ENCODE data around the gene ARL14EP.

Gene ARL14EP

GRCh38 chr11:30326114-30326778 is 3.3 kb downstream of the ARL14EP start:
- in situ Hi-C loops (cut with HindIII; ENCODE audit: low sequenced_read_pairs), result no loop called here

GRCh38 chr11:30326906-30327305 is 4.0 kb downstream of the ARL14EP start:
- in situ Hi-C loops (cut with HindIII; ENCODE audit: low sequenced_read_pairs), result no loop called here

GRCh38 chr11:30328681-30329080 is 5.8 kb downstream of the ARL14EP start:
- in situ Hi-C loops (cut with HindIII; ENCODE audit: low sequenced_read_pairs), result no loop called here

- in situ Hi-C loops (cut with HindIII; ENCODE audit: low sequenced_read_pairs), result no loop called here
These were observed 6.4 kb downstream of the ARL14EP start for GRCh38 chr11:30329150-30329940.

- in situ Hi-C loops (cut with HindIII; ENCODE audit: low sequenced_read_pairs), result loop anchor here (10.0 kb wide), 1 partner anchor 581 kb away; no protein-coding TSS in a partner anchor
These were observed 10.5 kb downstream of the ARL14EP start for GRCh38 chr11:30333405-30333804.

- in situ Hi-C loops (cut with HindIII; ENCODE audit: low sequenced_read_pairs), result no loop called here
These were observed 19.8 kb downstream of the ARL14EP start for GRCh38 chr11:30342736-30343166.

GRCh38 chr11:30344085-30344484 is 21.2 kb downstream of the ARL14EP start:
- in situ Hi-C loops (cut with HindIII; ENCODE audit: low sequenced_read_pairs), result no loop called here

GRCh38 chr11:30345644-30346043 is 22.7 kb downstream of the ARL14EP start:
- in situ Hi-C loops (cut with HindIII; ENCODE audit: low sequenced_read_pairs), result no loop called here

GRCh38 chr11:30346068-30346688 is 23.3 kb downstream of the ARL14EP start:
- in situ Hi-C loops (cut with HindIII; ENCODE audit: low sequenced_read_pairs), result no loop called here

GRCh38 chr11:30348035-30348434 is 25.1 kb downstream of the ARL14EP start:
- in situ Hi-C loops (cut with HindIII; ENCODE audit: low sequenced_read_pairs), result no loop called here

- in situ Hi-C loops (cut with HindIII; ENCODE audit: low sequenced_read_pairs), result no loop called here
These were observed 27.0 kb downstream of the ARL14EP start for GRCh38 chr11:30349885-30350284.

- in situ Hi-C loops (cut with HindIII; ENCODE audit: low sequenced_read_pairs), result no loop called here
These were observed 27.5 kb downstream of the ARL14EP start for GRCh38 chr11:30350384-30350783.

- in situ Hi-C loops (cut with HindIII; ENCODE audit: low sequenced_read_pairs), result no loop called here
These were observed 28.2 kb downstream of the ARL14EP start for GRCh38 chr11:30351061-30351460.

GRCh38 chr11:30356391-30356790 is 33.5 kb downstream of the ARL14EP start:
- in situ Hi-C loops (cut with HindIII; ENCODE audit: low sequenced_read_pairs), result no loop called here

- in situ Hi-C loops (cut with HindIII; ENCODE audit: low sequenced_read_pairs), result no loop called here
These were observed 35.0 kb downstream of the ARL14EP start for GRCh38 chr11:30357872-30358271.

GRCh38 chr11:30358536-30358935 is 35.6 kb downstream of the ARL14EP start:
- in situ Hi-C loops (cut with HindIII; ENCODE audit: low sequenced_read_pairs), result no loop called here

GRCh38 chr11:30360741-30361140 is 37.8 kb downstream of the ARL14EP start:
- in situ Hi-C loops (cut with HindIII; ENCODE audit: low sequenced_read_pairs), result no loop called here

GRCh38 chr11:30364139-30364836 is 41.4 kb downstream of the ARL14EP start:
- in situ Hi-C loops (cut with HindIII; ENCODE audit: low sequenced_read_pairs), result no loop called here

GRCh38 chr11:30364837-30365482 is 42.1 kb downstream of the ARL14EP start:
- in situ Hi-C loops (cut with HindIII; ENCODE audit: low sequenced_read_pairs), result no loop called here

- in situ Hi-C loops (cut with HindIII; ENCODE audit: low sequenced_read_pairs), result no loop called here
These were observed 43.1 kb downstream of the ARL14EP start for GRCh38 chr11:30365793-30366517.
